Uterus (tissue), 4 donors: ENCODE results near the gene RNF5. TPM values are rescaled to one million over a fixed set of nuclear protein-coding genes. Genes with fewer than 3 reads are reported as not detected.
"Not testable (repeated sequence)": the region's sequence is repeated elsewhere in the genome, so short reads cannot be mapped to it uniquely, and the experiment has no call there.

Source experiments
- DNase-seq, 2 donors: peaks; one replicate each; pipeline ENCODE4 v3.0.0-alpha.2; 2019 to 2020
- H3K27ac ChIP-seq, 2 donors: fragments of 200-600 bp; sonication (generic); 1 replicate in 1 of 2; 2 replicates in 1 of 2; pipeline ENCODE4 v1.5.1; 2016 to 2018
- H3K27me3 ChIP-seq, 2 donors: fragments of 200-600 bp; sonication (generic); one replicate each; pipeline ENCODE4 v1.5.1; 2018 to 2019; ENCODE audit warnings: control low read depth in 1 of 2
- H3K36me3 ChIP-seq, 2 donors: fragments of 200-600 bp; sonication (generic); one replicate each; pipeline ENCODE4 v1.5.1; 2019; ENCODE audit warnings: control low read depth in 1 of 2
- H3K4me1 ChIP-seq, 2 donors: fragments of 200-600 bp; sonication (generic); one replicate each; pipeline ENCODE4 v1.5.1; 2018 to 2019; ENCODE audit warnings: control low read depth in 1 of 2
- H3K4me3 ChIP-seq, 2 donors: fragments of 200-600 bp; sonication (generic); 1 replicate in 1 of 2; 2 replicates in 1 of 2; pipeline ENCODE4 v1.5.1; 2018 to 2019; ENCODE audit warnings: mild to moderate bottlenecking in 1 of 2
- H3K9me3 ChIP-seq, 2 donors: fragments of 200-600 bp; sonication (generic); one replicate each; pipeline ENCODE4 v1.5.1; 2019; ENCODE audit warnings: control low read depth in 1 of 2
- POLR2A ChIP-seq, 2 donors: fragments of 450-650 bp; IDR thresholded peaks; one replicate each; pipeline ENCODE4 v1.6.1; 2016; ENCODE audit warnings: antibody characterized with exemption in 2 of 2, mild to moderate bottlenecking in 1 of 2, moderate library complexity in 1 of 2
- intact Hi-C: fragments of 100-400 bp; cut with DNase I; formaldehyde crosslinking; loops from one replicate; pipeline ENCODE4 v1.15.1; 2023; ENCODE audit warnings: low total_unique reads
- total RNA-seq, 4 donors: library from RNA; depleted of rRNA in 3 of 4; stranded (reverse); fragments of >200 nt in 3 of 4; gene quantifications; one replicate each; pipeline versions ENCODE4 v1.1.0 to v1.2.4, GENCODE V29; 2014 to 2023
- TF ChIP-seq, protein P1 (sequence below), 4 experiments: fragments of 200-600 bp in 2 of 4; fragments of 450-650 bp in 2 of 4; sonication (generic) in 2 of 4; IDR thresholded peaks; one replicate each; pipeline ENCODE4 v1.5.1; 2016 to 2019; ENCODE audit warnings: antibody characterized with exemption in 4 of 4, mild to moderate bottlenecking in 2 of 4, moderate library complexity in 1 of 4
- donor health status: DM: yes; HTN: yes; CAD: no.

The RNF5 gene
- total RNA-seq, 4 donors from 2014 or later, result 45.6 to 84.7 (median 56.3) TPM

DNA sequence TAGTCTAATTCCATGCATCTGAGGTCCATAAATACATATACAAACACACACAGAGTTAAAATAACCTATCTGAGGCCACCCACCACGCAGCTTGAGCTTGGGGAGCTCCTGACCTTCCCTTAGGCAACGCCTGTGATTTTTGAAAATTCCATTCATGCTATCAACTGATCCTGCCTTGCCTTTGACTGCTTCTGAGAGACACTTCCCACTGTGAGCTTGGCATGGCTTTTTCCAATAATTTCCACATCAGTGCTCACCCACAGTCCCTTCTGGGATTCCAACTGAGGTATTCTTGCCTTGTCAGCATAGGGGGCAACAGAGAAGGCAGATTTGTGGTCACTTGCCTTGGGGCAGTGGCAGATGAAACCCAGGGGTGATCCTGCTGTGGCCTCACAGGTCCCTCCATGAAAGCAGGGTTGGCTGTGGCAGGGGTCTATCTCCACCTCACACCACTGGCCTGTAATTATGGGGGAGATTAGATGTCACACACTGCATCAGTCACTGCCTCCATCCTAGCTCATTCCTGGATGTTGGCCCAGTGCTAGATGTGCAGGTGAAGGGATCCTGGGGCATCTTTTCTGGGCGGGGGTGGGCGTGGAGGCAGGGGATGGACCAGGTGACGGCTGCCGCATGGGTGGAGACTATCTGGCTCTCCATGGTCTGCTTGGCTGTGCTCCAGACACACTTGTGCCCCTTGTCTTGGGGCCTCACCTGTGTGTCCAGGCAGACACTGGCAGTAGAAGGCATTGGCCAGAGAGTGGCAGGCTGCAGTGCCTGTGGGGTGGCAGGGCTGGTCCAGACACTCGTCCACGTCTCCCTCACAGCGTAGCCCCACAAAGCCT lies 25.4 kb downstream of the RNF5 start:
- H3K4me1 ChIP-seq, result no peaks in the 10 kb centered on the region
- no peak overlapping the region for H3K4me3 ChIP-seq
- no peaks in the 10 kb centered on the region for H3K36me3 ChIP-seq
- intact Hi-C loops, result no loop called here
- TF ChIP-seq, protein P1, sequence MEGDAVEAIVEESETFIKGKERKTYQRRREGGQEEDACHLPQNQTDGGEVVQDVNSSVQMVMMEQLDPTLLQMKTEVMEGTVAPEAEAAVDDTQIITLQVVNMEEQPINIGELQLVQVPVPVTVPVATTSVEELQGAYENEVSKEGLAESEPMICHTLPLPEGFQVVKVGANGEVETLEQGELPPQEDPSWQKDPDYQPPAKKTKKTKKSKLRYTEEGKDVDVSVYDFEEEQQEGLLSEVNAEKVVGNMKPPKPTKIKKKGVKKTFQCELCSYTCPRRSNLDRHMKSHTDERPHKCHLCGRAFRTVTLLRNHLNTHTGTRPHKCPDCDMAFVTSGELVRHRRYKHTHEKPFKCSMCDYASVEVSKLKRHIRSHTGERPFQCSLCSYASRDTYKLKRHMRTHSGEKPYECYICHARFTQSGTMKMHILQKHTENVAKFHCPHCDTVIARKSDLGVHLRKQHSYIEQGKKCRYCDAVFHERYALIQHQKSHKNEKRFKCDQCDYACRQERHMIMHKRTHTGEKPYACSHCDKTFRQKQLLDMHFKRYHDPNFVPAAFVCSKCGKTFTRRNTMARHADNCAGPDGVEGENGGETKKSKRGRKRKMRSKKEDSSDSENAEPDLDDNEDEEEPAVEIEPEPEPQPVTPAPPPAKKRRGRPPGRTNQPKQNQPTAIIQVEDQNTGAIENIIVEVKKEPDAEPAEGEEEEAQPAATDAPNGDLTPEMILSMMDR (IDR thresholded peaks at IDR 0.05), result no peak
- TF ChIP-seq POLR2A (IDR thresholded peaks at IDR 0.05), result no peak
- H3K27ac ChIP-seq, result no peak overlapping the region
- no peak for DNase-seq
- no peaks in the 10 kb centered on the region for H3K27me3 ChIP-seq
- no peaks in the 10 kb centered on the region for H3K9me3 ChIP-seq

DNA sequence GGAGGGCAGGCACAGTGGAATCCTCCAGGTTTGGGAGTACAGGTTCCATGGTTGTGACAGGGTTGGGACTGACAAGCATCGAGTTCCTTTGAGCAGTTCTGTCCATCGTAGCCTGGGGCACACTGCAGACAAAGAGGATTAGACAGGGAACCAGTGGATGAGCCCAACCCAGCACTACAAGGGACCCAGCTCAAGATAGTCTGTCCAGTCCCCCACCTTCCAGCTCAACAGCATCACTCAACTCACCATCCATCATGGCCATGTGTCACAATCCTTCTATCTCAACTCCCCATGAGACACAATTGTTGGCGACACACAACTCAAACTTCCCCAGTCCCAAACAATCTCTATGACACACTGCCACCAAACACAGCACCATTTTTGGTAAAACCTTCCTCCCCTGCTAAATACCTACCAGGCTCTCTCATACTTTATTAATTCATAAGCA lies 26.1 kb downstream of the RNF5 start:
- Histone ChIP-seq H3K36me3 (no peaks in the 10 kb centered on the region), H3K9me3 (no peaks in the 10 kb centered on the region), H3K27ac (no peak overlapping the region), H3K4me3 (no peak overlapping the region), H3K27me3 (no peaks in the 10 kb centered on the region), H3K4me1 (no peaks in the 10 kb centered on the region)
- intact Hi-C loops, result no loop called here
- no peak for DNase-seq
- TF ChIP-seq POLR2A (IDR thresholded peaks at IDR 0.05), result no peak
- TF ChIP-seq, protein P1 (IDR thresholded peaks at IDR 0.05), result no peak

DNA sequence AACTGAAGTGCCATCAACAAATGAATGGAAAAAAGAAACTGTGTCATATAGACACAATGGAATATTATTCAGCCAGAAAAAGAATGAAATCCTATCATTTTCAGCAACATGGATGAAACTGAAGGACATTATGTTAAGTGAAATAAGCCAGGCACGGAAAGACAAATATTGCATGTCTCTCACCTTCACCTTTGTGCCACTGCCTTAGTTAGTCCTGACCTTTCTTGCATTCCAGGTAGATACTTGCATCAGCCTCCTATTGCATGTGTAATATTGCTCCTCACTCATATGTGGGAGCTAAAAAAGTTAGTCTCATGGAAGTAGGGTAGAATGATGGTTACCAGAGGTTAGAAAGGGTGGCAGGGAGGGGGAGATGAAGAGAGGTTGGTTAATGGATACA lies 30.8 kb downstream of the RNF5 start:
- Histone ChIP-seq H3K27me3 (no peaks in the 10 kb centered on the region), H3K4me3 (no peak overlapping the region), H3K27ac (no peak overlapping the region), H3K4me1 (no peaks in the 10 kb centered on the region), H3K36me3 (no peaks in the 10 kb centered on the region), H3K9me3 (no peaks in the 10 kb centered on the region)
- intact Hi-C loops, result no loop called here
- no peak for DNase-seq
- TF ChIP-seq POLR2A (IDR thresholded peaks at IDR 0.05), result no peak

DNA sequence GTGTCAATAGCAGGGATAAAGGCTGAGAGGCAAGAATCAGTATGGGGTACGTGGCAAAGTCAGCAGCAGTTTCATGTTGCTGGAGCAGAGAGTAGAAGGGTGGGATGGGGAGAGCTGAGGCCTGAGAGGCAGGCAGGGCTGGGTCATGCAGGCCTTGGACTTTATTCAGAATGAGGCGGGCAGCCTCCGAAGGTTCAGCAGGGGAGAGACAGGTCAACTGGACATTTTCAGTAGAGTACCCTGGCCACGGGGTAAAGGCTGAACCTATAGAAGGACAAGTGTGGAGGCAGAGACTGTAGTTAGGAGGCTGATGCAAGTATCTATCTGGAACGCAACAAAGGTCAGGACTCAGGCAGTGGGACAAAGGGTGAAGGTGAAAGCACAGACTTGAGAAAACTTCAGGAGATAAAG lies 32.0 kb downstream of the RNF5 start:
- DNase-seq, result no peak
- intact Hi-C loops, result no loop called here
- no peaks in the 10 kb centered on the region for H3K9me3 ChIP-seq
- no peak overlapping the region for H3K4me3 ChIP-seq
- no peak overlapping the region for H3K27ac ChIP-seq
- H3K27me3 ChIP-seq, result no peaks in the 10 kb centered on the region
- no peaks in the 10 kb centered on the region for H3K4me1 ChIP-seq
- no peak for TF ChIP-seq POLR2A (IDR thresholded peaks at IDR 0.05)
- TF ChIP-seq, protein P1 (IDR thresholded peaks at IDR 0.05), result no peak
- H3K36me3 ChIP-seq, result no peaks in the 10 kb centered on the region

DNA sequence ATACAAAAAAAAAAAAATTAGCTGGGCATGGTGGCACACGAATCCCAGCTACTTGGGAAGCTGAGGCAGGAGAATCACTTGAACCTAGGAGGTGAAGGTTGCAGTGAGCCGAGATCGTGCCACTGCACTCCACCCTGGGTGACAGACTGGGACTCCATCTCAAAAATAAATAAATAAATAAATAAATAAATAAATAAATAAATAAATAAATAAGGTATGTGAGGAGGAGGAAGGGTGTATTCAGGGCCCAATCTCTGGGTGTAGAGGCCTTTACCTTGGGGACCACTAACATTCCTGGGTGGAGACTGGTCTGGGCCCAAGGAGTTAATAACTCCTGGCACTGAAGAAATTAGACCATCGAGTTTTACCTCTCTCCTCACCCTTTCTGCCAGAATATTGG lies 33.2 kb downstream of the RNF5 start:
- H3K4me3 ChIP-seq, H3K27ac ChIP-seq, intact Hi-C loops: not testable (repeated sequence)

DNA sequence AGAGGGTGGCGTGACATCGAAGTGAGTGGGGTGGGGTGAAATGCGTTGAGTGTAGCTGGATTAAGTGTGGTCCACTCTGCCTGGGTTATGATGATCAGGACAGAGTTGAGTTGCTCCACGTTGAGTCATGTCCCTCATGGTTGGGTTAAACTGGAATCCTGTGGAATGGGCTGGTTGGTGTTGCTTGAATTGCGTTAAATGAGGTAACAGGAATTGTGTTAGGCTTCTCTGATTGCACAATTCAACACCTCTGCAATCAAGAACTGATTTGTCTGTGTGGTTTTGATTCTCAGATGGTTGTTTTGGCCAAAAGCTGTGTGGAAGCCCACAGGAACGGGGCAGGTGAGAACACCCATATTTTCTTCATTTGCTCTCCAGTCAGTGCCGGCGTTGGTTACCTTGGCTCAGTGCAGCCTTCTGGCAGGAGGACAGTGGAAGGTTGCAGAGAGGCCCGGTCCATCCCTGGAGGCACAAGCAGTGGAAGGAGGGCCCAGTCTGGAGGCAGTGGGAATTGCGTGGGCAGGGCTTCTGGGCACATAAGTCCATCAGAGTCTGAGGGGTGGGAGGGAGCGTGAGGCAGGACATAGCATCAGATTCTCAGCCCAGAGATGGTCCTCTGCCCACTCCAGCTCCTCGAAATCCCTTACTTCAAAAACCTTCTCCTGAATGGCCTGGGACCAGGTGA lies 34.0 kb downstream of the RNF5 start:
- TF ChIP-seq POLR2A (IDR thresholded peaks at IDR 0.05), result no peak
- TF ChIP-seq, protein P1 (IDR thresholded peaks at IDR 0.05), result no peak
- H3K36me3 ChIP-seq, result no peaks in the 10 kb centered on the region
- H3K9me3 ChIP-seq, result no peaks in the 10 kb centered on the region
- intact Hi-C loops, result no loop called here
- H3K4me3 ChIP-seq, result no peak overlapping the region
- no peaks in the 10 kb centered on the region for H3K27me3 ChIP-seq
- DNase-seq, result no peak
- no peaks in the 10 kb centered on the region for H3K4me1 ChIP-seq
- no peak overlapping the region for H3K27ac ChIP-seq

More for the DNA sequence above, 33.2 kb downstream of the RNF5 start:
- H3K9me3 ChIP-seq, DNase-seq, H3K27me3 ChIP-seq, H3K36me3 ChIP-seq, H3K4me1 ChIP-seq: not testable (repeated sequence)
